Measurements from ENCODE around the gene STK38.

- no peak for TF ChIP-seq POLR2A (IDR thresholded peaks at IDR 0.05)
- TF ChIP-seq CTCF (IDR thresholded peaks at IDR 0.05): no peak
These were observed 1.4 kb downstream of the STK38 start for GRCh38 chr6:36545767-36546307.
